Ovary (tissue), 3 donors: ENCODE measurements around the gene GNG12.

Source experiments
- CTCF ChIP-seq, 3 donors: fragments of 450-650 bp in 2 of 3; fragments of 200-600 bp in 1 of 3; IDR thresholded peaks; one replicate each; pipeline versions ENCODE4 v1.5.1 to v1.8.0; 2016 to 2022; ENCODE audit warnings: antibody characterized with exemption in 3 of 3, mild to moderate bottlenecking in 1 of 3
- EP300 ChIP-seq: sonication (generic); formaldehyde crosslinking; IDR thresholded peaks from one replicate; pipeline ENCODE4 v1.6.1; 2017; ENCODE audit warnings: antibody characterized with exemption
- POLR2A ChIP-seq: fragments of 450-650 bp; IDR thresholded peaks from one replicate; pipeline ENCODE4 v1.6.1; 2017; ENCODE audit warnings: antibody characterized with exemption, mild to moderate bottlenecking, moderate library complexity
- donor health status: DM: no; HTN: no; CAD: no.

- no peak for TF ChIP-seq CTCF (IDR thresholded peaks at IDR 0.05)
- no peak for TF ChIP-seq EP300
- no peak for TF ChIP-seq POLR2A
Measured at GRCh38 chr1:67672260-67672803, 160.9 kb downstream of the GNG12 start.
